Adrenal gland (tissue), 12 donors: ENCODE data around the gene ERF. TPM values are rescaled to one million over a fixed set of nuclear protein-coding genes. Genes with fewer than 3 reads are reported as not detected.

Source experiments
- DNase-seq, 7 donors: peaks; one replicate each; pipeline ENCODE4 v3.0.0-alpha.2; 2019 to 2020
- H3K27ac ChIP-seq, 5 donors: fragments of 200-600 bp; sonication (generic) in 4 of 5; 1 replicate in 3 of 5; 2 replicates in 2 of 5; pipeline versions ENCODE4 v1.5.1 to v1.8.0; 2016 to 2020; ENCODE audit warnings: mild to moderate bottlenecking in 1 of 5
- H3K27me3 ChIP-seq: fragments of 200-600 bp; 2 replicates; pipeline ENCODE4 v1.8.0; 2021
- H3K36me3 ChIP-seq, 2 donors: fragments of 200-600 bp; replicated peaks in 1 of 2; 1 replicate in 1 of 2; 2 replicates in 1 of 2; pipeline versions ENCODE4 v1.5.1 to v1.8.0; 2018 to 2022
- H3K4me1 ChIP-seq, 2 donors: fragments of 200-600 bp; replicated peaks in 1 of 2; 1 replicate in 1 of 2; 2 replicates in 1 of 2; pipeline versions ENCODE4 v1.5.1 to v1.8.0; 2018 to 2021
- H3K4me3 ChIP-seq, 4 donors: fragments of 200-600 bp; sonication (generic) in 3 of 4; one replicate each; pipeline ENCODE4 v1.5.1; 2016 to 2018
- H3K9me3 ChIP-seq, 3 donors: fragments of 200-600 bp; sonication (generic) in 1 of 3; replicated peaks in 1 of 3; 1 replicate in 2 of 3; 2 replicates in 1 of 3; pipeline versions ENCODE4 v1.5.1 to v1.8.0; 2016 to 2021
- POLR2A ChIP-seq, 2 donors: fragments of 450-650 bp; IDR thresholded peaks; one replicate each; pipeline ENCODE4 v1.6.1; 2017; ENCODE audit warnings: antibody characterized with exemption in 2 of 2, mild to moderate bottlenecking in 2 of 2, moderate library complexity in 1 of 2
- WGBS, 4 donors: extraction: QIAGEN DNeasy Blood & Tissue Kit in 2 of 4; methylation state at CpG; one replicate each; pipeline versions ENCODE4 v1.1.5 to v1.1.7; 2013 to 2017; 5-methylcytosine and 5-hydroxymethylcytosine counted together
- intact Hi-C, 2 donors: fragments of 100-400 bp; cut with DNase I; formaldehyde crosslinking; loops; one replicate each; pipeline versions ENCODE4 v1.14.1 to v1.15.0; 2022 to 2023
- polyA plus RNA-seq, 3 donors: library from polyadenylated mRNA; stranded (reverse); fragments of 200-250 nt in 2 of 3; fragments of 350-450 nt in 1 of 3; fragmentation: Illumina TruSeq in 1 of 3; extraction: RNeasy Lipid Tissue Mini Kit (QIAGEN cat#74804) in 1 of 3; gene quantifications; one replicate each; pipeline ENCODE4 v1.2.3, GENCODE V29; 2013 to 2014
- total RNA-seq, 9 donors: library from RNA; depleted of rRNA in 4 of 9; stranded (reverse); fragments of >200 nt in 4 of 9; fragments of 120-200 nt in 1 of 9; fragmentation: NEBNext Ultra II Directional in 1 of 9; extraction: Animal tissue kit (Norgen Biotek cat#: 25700) in 1 of 9; gene quantifications; one replicate each; pipeline versions ENCODE4 v1.1.0 to v1.2.4, GENCODE V29; 2013 to 2023
- TF ChIP-seq, protein P1 (sequence below), 6 experiments: fragments of 450-650 bp in 4 of 6; fragments of 200-600 bp in 2 of 6; sonication (generic) in 1 of 6; IDR thresholded peaks; 1 replicate in 5 of 6; 2 replicates in 1 of 6; pipeline versions ENCODE4 v1.5.1 to v1.8.0; 2016 to 2021; ENCODE audit warnings: antibody characterized with exemption in 6 of 6, mild to moderate bottlenecking in 2 of 6, moderate library complexity in 1 of 6
- donor health status: healthy with polysubstance abuse.
- donor health status: Bipolar disorder and iron deficiency.
- donor health status: DM: yes; HTN: yes; CAD: no.
- donor health status: DM: no; HTN: no; CAD: no.
- donor health status: DM: no; HTN: no; CAD: no.
- donor health status: DM: yes; HTN: yes; CAD: no.

ERF gene
- total and polyA plus RNA-seq, 12 donors: 11.4 to 147 (median 52.4) TPM

DNA sequence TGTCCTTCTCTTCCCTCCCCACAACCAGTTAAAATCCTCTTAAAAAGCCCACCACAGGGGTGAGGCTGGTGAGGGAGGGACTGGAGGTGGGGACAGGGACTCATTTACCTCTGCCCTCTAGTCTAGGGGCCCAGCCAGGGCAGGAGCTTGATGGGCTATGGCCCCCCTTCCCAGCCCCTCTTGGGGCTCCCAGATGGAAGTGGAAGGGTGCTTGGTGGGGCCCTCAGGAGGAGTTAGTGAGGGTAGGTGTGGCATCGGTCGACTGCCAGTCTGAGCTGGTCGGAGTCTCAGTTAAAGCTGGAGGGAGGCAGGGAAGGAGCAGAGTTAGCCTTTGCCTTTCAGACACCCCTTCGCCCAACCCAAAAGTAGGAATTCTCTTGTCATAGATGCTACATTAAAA lies 24.4 kb downstream of the ERF start:
- Histone ChIP-seq H3K27ac (no peak overlapping the region), H3K4me3 (no peak overlapping the region), H3K4me1 (peaks cover 6 to 11% of the 10 kb centered on the region in 2 donors), H3K27me3 (no peaks in the 10 kb centered on the region), H3K9me3 (no peaks in the 10 kb centered on the region), H3K36me3 (peaks cover 0 to 90% of the 10 kb centered on the region in 2 donors)
- intact Hi-C loops: loop anchor here in 1 of 2 donors (10.0 kb wide), 1 partner anchor 96 kb away; the partner anchor contains the start of gene POU2F2
- 81 to 91% (median 87%) methylated on average over 4 of the region's 4 CpGs for WGBS, 4 donors
- DNase-seq: no peak
- TF ChIP-seq POLR2A (IDR thresholded peaks at IDR 0.05): no peak
- TF ChIP-seq, protein P1, sequence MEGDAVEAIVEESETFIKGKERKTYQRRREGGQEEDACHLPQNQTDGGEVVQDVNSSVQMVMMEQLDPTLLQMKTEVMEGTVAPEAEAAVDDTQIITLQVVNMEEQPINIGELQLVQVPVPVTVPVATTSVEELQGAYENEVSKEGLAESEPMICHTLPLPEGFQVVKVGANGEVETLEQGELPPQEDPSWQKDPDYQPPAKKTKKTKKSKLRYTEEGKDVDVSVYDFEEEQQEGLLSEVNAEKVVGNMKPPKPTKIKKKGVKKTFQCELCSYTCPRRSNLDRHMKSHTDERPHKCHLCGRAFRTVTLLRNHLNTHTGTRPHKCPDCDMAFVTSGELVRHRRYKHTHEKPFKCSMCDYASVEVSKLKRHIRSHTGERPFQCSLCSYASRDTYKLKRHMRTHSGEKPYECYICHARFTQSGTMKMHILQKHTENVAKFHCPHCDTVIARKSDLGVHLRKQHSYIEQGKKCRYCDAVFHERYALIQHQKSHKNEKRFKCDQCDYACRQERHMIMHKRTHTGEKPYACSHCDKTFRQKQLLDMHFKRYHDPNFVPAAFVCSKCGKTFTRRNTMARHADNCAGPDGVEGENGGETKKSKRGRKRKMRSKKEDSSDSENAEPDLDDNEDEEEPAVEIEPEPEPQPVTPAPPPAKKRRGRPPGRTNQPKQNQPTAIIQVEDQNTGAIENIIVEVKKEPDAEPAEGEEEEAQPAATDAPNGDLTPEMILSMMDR (IDR thresholded peaks at IDR 0.05): no peak

DNA sequence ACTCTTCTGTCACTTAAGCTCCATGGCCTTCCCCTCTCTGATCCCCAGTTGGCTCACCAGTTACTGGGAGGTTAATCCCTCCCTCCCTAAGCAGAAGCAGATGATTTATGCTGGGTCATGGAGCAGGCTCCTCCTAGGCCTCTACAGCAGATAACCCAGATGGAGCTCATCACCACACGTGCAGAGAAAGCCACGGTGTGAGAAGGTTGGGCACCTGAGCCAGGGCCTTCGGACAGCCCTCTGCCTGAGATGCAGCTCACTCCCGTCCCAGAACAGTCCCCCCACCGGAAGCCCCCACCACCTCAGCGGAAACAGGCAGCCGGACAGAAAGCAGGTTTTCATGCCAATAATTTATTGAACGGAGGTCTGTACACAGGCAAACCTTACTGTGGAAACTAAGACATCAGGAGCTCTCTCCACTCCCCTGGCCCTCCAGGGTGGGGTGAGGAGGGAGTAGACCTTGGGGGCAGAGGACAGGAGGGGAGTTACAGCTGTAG lies 25.0 kb downstream of the ERF start:
- Histone ChIP-seq H3K4me3 (no peak overlapping the region), H3K4me1 (peaks cover 6 to 11% of the 10 kb centered on the region in 2 donors), H3K9me3 (no peaks in the 10 kb centered on the region), H3K27ac (peak overlapping the region in 2 of 5 donors; percentile 15 to 48), H3K36me3 (peaks cover 0 to 90% of the 10 kb centered on the region in 2 donors), H3K27me3 (no peaks in the 10 kb centered on the region)
- WGBS, 4 donors: 39 to 58% (median 43%) methylated on average over 8 of the region's 8 CpGs
- DNase-seq: no peak
- intact Hi-C loops: loop anchor here in 1 of 2 donors (10.0 kb wide), 1 partner anchor 95 kb away; the partner anchor contains the start of gene POU2F2
- TF ChIP-seq, protein P1 (IDR thresholded peaks at IDR 0.05): no peak
- no peak for TF ChIP-seq POLR2A (IDR thresholded peaks at IDR 0.05)

DNA sequence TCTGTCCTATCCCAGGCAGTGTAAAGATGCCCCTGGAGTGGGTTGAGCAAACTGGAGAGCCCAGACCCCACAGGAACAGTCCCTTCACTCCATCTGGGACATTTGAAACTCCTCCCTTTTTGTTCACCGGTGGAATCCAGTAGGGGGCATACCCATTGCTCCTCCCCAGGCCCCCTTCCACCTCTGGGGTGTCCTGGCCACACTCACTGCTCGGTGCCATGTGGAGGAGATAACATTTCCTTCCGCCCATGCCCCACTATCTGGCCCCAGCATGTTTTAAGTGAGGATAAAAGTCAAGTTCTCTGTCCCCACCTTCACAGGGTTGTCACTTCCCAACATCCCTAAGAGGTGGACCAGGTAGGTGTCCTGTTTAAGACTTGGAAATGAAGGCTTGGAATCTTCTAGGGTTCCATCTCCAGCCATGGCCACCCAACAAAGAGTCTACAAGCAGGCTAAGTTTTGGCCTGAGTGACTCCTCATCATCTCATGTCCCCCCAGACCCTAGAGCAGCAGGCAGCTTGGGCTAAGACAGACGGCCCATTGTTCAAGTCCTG lies 25.6 kb downstream of the ERF start:
- no peak for DNase-seq
- WGBS, 4 donors: 68 to 91% (median 83%) methylated on average over 4 of the region's 4 CpGs
- H3K4me3 ChIP-seq: no peak overlapping the region
- peak overlapping the region in 1 of 5 donors; percentile 48 for H3K27ac ChIP-seq
- intact Hi-C loops: no loop called here
- TF ChIP-seq, protein P1 (IDR thresholded peaks at IDR 0.05): no peak
- TF ChIP-seq POLR2A (IDR thresholded peaks at IDR 0.05): no peak
- H3K27me3 ChIP-seq: no peaks in the 10 kb centered on the region
- H3K36me3 ChIP-seq: peaks cover 0 to 90% of the 10 kb centered on the region in 2 donors
- H3K9me3 ChIP-seq: no peaks in the 10 kb centered on the region
- peaks cover 6 to 11% of the 10 kb centered on the region in 2 donors for H3K4me1 ChIP-seq

DNA sequence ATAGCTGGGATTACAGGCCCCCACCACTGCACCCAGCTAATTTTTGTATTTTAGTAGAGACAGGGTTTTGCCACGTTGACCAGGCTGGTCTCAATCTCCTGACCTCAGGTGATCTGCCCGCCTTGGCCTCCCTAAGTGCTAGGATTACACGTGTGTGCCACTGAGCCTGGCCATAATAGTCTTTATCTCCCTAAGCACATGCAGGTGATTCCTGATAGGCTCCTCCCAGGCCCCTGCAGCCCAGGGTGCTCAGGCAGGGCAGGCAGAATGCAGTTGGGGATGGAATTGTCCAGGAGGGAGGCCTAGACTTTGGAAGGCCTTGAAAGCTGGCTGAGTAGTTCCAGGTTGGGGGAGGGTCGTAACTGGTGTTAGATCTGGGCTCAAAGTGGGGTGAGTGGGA lies 26.3 kb downstream of the ERF start:
- Histone ChIP-seq H3K4me3 (no peak overlapping the region), H3K4me1 (peaks cover 3 to 9% of the 10 kb centered on the region in 2 donors), H3K36me3 (peaks cover 0 to 85% of the 10 kb centered on the region in 2 donors), H3K9me3 (no peaks in the 10 kb centered on the region), H3K27ac (no peak overlapping the region), H3K27me3 (no peaks in the 10 kb centered on the region)
- intact Hi-C loops: no loop called here
- DNase-seq: no peak
- no peak for TF ChIP-seq POLR2A (IDR thresholded peaks at IDR 0.05)
- TF ChIP-seq, protein P1 (IDR thresholded peaks at IDR 0.05): no peak
- WGBS, 4 donors: 69 to 83% (median 75%) methylated on average over 4 of the region's 4 CpGs
